ENCODE results near the gene PPP2R5E.

The PPP2R5E gene

DNA sequence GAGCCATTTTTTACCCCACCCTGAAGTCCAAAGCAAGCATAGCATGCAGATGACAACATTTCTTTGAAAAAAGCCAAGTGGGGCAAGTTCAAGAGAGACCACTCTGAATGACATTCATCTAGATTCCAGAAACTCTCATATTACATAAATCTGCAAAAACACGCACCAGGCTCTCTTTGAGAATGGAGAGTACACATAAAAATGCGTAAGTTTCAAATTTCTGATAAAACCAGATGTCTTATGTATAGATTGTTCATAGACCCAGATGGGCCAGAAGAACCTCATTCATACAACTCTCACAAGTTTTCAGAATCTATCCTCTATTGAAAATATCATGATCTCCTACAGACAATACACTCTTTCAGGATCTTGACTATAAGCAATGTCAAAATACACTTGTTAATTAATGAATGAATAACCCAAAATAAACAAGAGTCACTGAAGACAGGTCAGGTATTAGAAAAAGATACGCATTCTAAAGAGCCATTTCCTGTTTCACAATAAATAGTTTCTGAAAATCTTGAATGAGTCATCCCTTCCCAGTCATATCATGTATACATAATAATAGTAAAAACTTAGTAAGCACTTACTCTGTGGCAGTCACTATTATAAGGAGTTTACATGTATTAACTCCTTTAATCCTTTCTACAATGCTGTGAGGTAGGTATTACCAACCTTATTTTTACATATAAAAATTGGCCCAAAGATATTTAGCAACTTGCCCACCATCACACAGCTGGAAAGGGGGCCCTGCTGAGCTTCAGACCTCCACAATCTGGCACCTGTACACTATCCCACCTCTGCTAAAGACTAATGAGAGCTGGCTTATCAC lies 72.0 kb downstream of the PPP2R5E start:
- peaks cover 49% of the 10 kb centered on the region for H3K4me1 ChIP-seq (ENCODE audit: insufficient read depth, low read length, severe bottlenecking)
- no peaks in the 10 kb centered on the region for H4K20me1 ChIP-seq (ENCODE audit: insufficient read depth, low read length)

DNA sequence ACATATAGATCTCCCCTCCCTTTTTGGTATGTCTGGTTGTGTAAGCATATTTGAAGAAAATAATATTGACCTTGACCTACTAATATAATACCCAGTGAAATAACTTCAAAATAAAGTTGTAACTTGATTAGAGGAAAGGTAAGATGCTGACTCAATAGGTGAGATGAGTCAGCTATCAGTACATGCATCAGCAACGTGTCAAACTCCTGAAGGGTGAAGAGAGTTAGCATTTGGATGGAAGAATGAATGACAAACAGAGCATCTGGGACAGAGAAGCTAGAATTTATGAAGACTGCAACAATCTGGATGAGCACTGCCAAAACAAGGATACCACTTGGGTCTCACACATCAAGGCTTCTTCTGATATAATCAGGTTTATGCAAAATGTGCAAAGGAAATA lies 74.9 kb downstream of the PPP2R5E start:
- TF ChIP-seq, protein P1, sequence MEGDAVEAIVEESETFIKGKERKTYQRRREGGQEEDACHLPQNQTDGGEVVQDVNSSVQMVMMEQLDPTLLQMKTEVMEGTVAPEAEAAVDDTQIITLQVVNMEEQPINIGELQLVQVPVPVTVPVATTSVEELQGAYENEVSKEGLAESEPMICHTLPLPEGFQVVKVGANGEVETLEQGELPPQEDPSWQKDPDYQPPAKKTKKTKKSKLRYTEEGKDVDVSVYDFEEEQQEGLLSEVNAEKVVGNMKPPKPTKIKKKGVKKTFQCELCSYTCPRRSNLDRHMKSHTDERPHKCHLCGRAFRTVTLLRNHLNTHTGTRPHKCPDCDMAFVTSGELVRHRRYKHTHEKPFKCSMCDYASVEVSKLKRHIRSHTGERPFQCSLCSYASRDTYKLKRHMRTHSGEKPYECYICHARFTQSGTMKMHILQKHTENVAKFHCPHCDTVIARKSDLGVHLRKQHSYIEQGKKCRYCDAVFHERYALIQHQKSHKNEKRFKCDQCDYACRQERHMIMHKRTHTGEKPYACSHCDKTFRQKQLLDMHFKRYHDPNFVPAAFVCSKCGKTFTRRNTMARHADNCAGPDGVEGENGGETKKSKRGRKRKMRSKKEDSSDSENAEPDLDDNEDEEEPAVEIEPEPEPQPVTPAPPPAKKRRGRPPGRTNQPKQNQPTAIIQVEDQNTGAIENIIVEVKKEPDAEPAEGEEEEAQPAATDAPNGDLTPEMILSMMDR (IDR thresholded peaks at IDR 0.05; ENCODE audit: low read length) = no peak
- TF ChIP-seq EZH2 (IDR thresholded peaks at IDR 0.05; ENCODE audit: borderline replicate concordance, low read length) = no peak
- no peak overlapping the region for H3K4me3 ChIP-seq (ENCODE audit: low read depth, low read length, poor library complexity, severe bottlenecking)
- no peaks in the 10 kb centered on the region for H3K9me3 ChIP-seq (ENCODE audit: low read length)
- H3K79me2 ChIP-seq (ENCODE audit: insufficient read depth, low read length) = peaks cover 78% of the 10 kb centered on the region
- H3K36me3 ChIP-seq (ENCODE audit: insufficient read depth, low read length) = no peaks in the 10 kb centered on the region
- no peaks in the 10 kb centered on the region for H3F3A ChIP-seq (ENCODE audit: insufficient read depth, low read length)
- no peak overlapping the region for H2AFZ ChIP-seq (ENCODE audit: low read length)
- H3K9ac ChIP-seq (ENCODE audit: low read length) = no peak overlapping the region
- H3K4me1 ChIP-seq (ENCODE audit: insufficient read depth, low read length, severe bottlenecking) = peaks cover 27% of the 10 kb centered on the region
- no peaks in the 10 kb centered on the region for H3K27me3 ChIP-seq (ENCODE audit: insufficient read depth, low read length)
- no peak overlapping the region for H3K4me2 ChIP-seq (ENCODE audit: low read length)
- H3K9me2 ChIP-seq (ENCODE audit: low read depth, low read length) = no peaks in the 10 kb centered on the region
- H3K27ac ChIP-seq (ENCODE audit: low read depth, low read length, poor library complexity, severe bottlenecking) = no peak overlapping the region
- H4K20me1 ChIP-seq (ENCODE audit: insufficient read depth, low read length) = no peaks in the 10 kb centered on the region

More for the DNA sequence above, 72.0 kb downstream of the PPP2R5E start:
- Histone ChIP-seq H3F3A (ENCODE audit: insufficient read depth, low read length) (no peaks in the 10 kb centered on the region), H3K27me3 (ENCODE audit: insufficient read depth, low read length) (no peaks in the 10 kb centered on the region), H3K4me2 (ENCODE audit: low read length) (no peak overlapping the region), H2AFZ (ENCODE audit: low read length) (no peak overlapping the region), H3K9ac (ENCODE audit: low read length) (no peak overlapping the region), H3K27ac (ENCODE audit: low read depth, low read length, poor library complexity, severe bottlenecking) (no peak overlapping the region), H3K4me3 (ENCODE audit: low read depth, low read length, poor library complexity, severe bottlenecking) (no peak overlapping the region), H3K9me2 (ENCODE audit: low read depth, low read length) (no peaks in the 10 kb centered on the region), H3K79me2 (ENCODE audit: insufficient read depth, low read length) (peaks cover 84% of the 10 kb centered on the region), H3K36me3 (ENCODE audit: insufficient read depth, low read length) (peaks cover 5% of the 10 kb centered on the region; the same call in 1 of the 2 replicates), H3K9me3 (ENCODE audit: low read length) (no peaks in the 10 kb centered on the region)
- TF ChIP-seq, protein P1 (IDR thresholded peaks at IDR 0.05; ENCODE audit: low read length) = no peak
- TF ChIP-seq EZH2 (IDR thresholded peaks at IDR 0.05; ENCODE audit: borderline replicate concordance, low read length) = no peak

DNA sequence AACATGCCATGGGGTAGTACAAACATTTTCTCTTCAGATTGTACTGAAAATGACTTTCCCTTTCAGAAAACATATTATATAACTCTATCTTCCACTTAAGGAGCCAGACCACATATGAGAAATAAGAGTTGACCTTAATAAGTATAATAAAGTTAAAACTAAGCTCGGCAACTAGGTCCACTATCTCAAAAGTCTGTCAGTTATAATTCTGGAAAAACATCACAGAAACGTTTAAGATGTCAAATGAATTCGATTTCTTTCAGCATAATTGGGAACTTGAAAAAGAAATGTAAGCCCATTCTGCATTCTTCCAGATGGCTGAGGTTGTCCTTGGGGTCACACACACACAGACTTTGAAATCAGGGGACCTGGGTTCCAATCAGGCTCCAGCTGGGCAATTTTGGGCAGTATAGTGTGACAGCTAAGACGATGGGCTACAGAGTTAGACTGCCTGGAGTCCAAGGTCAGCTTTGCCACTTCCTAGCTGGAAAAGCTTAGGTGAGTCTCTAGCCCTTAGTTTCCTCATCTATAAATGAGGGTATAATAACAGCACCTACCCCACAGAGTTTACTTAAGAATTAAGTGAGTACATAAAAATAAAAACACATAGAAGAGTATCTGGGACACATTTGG lies 75.6 kb downstream of the PPP2R5E start:
- Histone ChIP-seq H3K4me1 (ENCODE audit: insufficient read depth, low read length, severe bottlenecking) (peaks cover 27% of the 10 kb centered on the region), H3K27ac (ENCODE audit: low read depth, low read length, poor library complexity, severe bottlenecking) (no peak overlapping the region), H3K9me2 (ENCODE audit: low read depth, low read length) (no peaks in the 10 kb centered on the region), H4K20me1 (ENCODE audit: insufficient read depth, low read length) (no peaks in the 10 kb centered on the region), H2AFZ (ENCODE audit: low read length) (no peak overlapping the region), H3K27me3 (ENCODE audit: insufficient read depth, low read length) (no peaks in the 10 kb centered on the region), H3K9ac (ENCODE audit: low read length) (no peak overlapping the region), H3K9me3 (ENCODE audit: low read length) (no peaks in the 10 kb centered on the region), H3F3A (ENCODE audit: insufficient read depth, low read length) (no peaks in the 10 kb centered on the region), H3K4me3 (ENCODE audit: low read depth, low read length, poor library complexity, severe bottlenecking) (no peak overlapping the region), H3K4me2 (ENCODE audit: low read length) (no peak overlapping the region), H3K36me3 (ENCODE audit: insufficient read depth, low read length) (no peaks in the 10 kb centered on the region), H3K79me2 (ENCODE audit: insufficient read depth, low read length) (peaks cover 76% of the 10 kb centered on the region)
- TF ChIP-seq, protein P1 (IDR thresholded peaks at IDR 0.05; ENCODE audit: low read length) = no peak
- TF ChIP-seq EZH2 (IDR thresholded peaks at IDR 0.05; ENCODE audit: borderline replicate concordance, low read length) = no peak

All from OCI-LY1 (cell line).